Mucosa of rectum (tissue), 2 donors: ENCODE data around the gene PRKAB1.

ENCODE experiments used
- H3K27ac ChIP-seq, 2 donors: one replicate each; pipeline ENCODE4 v1.7.0; 2013; ENCODE audit warnings: inconsistent platforms in 2 of 2, low read depth in 2 of 2, low read length in 2 of 2
- H3K27me3 ChIP-seq, 2 donors: one replicate each; pipeline ENCODE4 v1.7.0; 2013; ENCODE audit warnings: low read length in 2 of 2; ENCODE audit not compliant: control insufficient read depth in 2 of 2, insufficient read depth in 2 of 2
- H3K36me3 ChIP-seq, 2 donors: one replicate each; pipeline ENCODE4 v1.7.0; 2013; ENCODE audit warnings: low read length in 2 of 2; ENCODE audit not compliant: control insufficient read depth in 2 of 2, insufficient read depth in 2 of 2
- H3K4me1 ChIP-seq, 2 donors: one replicate each; pipeline ENCODE4 v1.7.0; 2013; ENCODE audit warnings: low read length in 2 of 2, mild to moderate bottlenecking in 1 of 2; ENCODE audit not compliant: control insufficient read depth in 2 of 2, insufficient read depth in 2 of 2
- H3K4me3 ChIP-seq, 2 donors: one replicate each; pipeline ENCODE4 v1.7.0; 2013; ENCODE audit warnings: low read length in 2 of 2
- H3K9ac ChIP-seq, 2 donors: one replicate each; pipeline ENCODE4 v1.7.0; 2013; ENCODE audit warnings: low read length in 2 of 2, low read depth in 1 of 2, mild to moderate bottlenecking in 1 of 2
- H3K9me3 ChIP-seq, 2 donors: one replicate each; pipeline ENCODE4 v1.7.0; 2013; ENCODE audit warnings: low read length in 2 of 2; ENCODE audit not compliant: control insufficient read depth in 2 of 2
- donor health status: healthy.
- donor health status: Normal muscosa, but diverticular disease.

Gene PRKAB1

DNA sequence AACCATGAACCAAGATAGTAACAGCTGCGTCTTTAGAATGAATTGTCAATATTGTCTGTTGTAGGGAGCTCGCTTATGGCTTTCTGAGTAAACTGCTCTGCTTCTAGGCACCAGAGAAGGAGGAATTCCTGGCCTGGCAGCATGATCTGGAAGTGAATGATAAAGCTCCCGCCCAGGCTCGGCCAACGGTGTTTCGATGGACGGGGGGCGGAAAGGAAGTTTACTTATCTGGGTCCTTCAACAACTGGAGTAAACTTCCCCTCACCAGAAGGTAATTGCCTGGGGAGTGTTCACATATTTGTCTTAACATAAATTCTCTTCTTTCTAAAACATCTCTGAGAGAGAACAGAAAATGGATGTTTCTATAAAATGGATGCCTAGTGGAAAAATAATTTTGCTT is 4.3 kb downstream of the PRKAB1 start:
- H3K4me3 ChIP-seq = no peak overlapping the region
- peak overlapping the region in 1 of 2 donors; percentile 100 for H3K9ac ChIP-seq
- H3K4me1 ChIP-seq = peaks cover 37 to 60% of the 10 kb centered on the region in 2 donors
- H3K27ac ChIP-seq = peak overlapping the region; percentile 99 to 100
- H3K36me3 ChIP-seq = peaks cover 42 to 57% of the 10 kb centered on the region in 2 donors
- no peaks in the 10 kb centered on the region for H3K9me3 ChIP-seq
- no peaks in the 10 kb centered on the region for H3K27me3 ChIP-seq

DNA sequence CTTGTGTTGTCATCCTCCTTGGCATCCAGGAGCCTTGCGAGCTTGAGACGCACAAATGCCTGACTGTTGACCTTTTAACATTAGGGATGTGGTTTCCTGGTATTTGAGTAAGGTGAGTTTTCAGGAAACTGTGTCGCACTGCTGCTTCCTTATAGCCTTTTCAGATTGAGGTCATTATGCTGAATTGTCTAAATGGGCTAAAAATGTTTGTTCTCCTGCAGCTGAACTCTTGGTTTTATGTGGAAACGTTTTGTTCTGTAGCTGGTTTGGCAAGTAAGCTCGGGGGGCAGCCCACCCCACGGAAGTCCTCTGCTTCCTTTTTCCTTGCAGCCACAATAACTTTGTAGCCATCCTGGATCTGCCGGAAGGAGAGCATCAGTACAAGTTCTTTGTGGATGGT is 5.7 kb downstream of the PRKAB1 start:
- H3K27ac ChIP-seq = peak overlapping the region; percentile 99 to 100
- no peaks in the 10 kb centered on the region for H3K9me3 ChIP-seq
- H3K27me3 ChIP-seq = no peaks in the 10 kb centered on the region
- peaks cover 54 to 68% of the 10 kb centered on the region in 2 donors for H3K36me3 ChIP-seq
- peak overlapping the region; percentile 59 to 66 for H3K9ac ChIP-seq
- peak overlapping the region in 1 of 2 donors; percentile 43 for H3K4me3 ChIP-seq
- H3K4me1 ChIP-seq = peaks cover 37 to 67% of the 10 kb centered on the region in 2 donors

DNA sequence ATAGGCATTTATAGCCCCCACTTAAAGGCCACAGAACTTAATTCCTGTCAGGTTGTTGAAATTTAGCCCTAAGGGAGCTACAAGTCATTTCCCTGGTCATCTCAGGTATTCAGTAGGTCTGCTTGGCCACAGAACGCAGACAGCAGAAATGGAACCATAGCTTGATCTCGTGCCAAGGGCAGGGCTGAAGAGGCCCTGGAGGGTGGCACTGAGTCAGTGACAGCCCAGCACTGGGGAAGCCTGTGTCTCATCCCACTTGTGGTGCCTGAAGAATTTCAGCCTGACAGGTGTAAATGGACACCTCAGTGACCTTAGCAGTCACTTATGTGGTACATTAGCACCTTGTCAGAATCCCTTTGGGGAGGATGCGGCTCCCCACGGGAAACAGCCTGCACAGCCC is 6.6 kb downstream of the PRKAB1 start:
- Histone ChIP-seq H3K9ac (peak overlapping the region; percentile 2 to 59), H3K27me3 (no peaks in the 10 kb centered on the region), H3K9me3 (no peaks in the 10 kb centered on the region), H3K36me3 (peaks cover 62 to 78% of the 10 kb centered on the region in 2 donors), H3K4me3 (no peak overlapping the region), H3K4me1 (peaks cover 39 to 74% of the 10 kb centered on the region in 2 donors), H3K27ac (peak overlapping the region; percentile 99 to 100)

DNA sequence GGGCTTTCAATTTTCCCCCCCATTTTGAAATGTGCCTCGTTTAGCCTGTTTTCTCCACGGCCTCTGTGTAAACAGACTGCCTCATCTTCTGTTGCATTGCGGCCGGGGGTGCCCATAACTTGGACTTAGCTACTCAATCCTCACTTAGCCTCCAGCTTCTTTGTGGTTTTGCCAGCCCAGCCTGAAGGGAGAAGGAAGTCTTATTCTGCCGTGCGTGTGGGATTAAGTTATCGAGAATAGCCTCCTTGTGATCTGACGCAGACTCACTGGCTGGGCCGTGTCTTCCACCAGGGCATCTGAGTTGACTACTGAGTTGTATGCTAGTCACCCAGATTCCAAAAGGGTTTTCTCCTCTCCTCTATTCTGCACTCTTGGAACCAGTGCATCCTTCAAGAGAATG is 8.1 kb downstream of the PRKAB1 start:
- no peak overlapping the region for H3K4me3 ChIP-seq
- H3K36me3 ChIP-seq = peaks cover 75 to 89% of the 10 kb centered on the region in 2 donors
- H3K9ac ChIP-seq = peak overlapping the region in 1 of 2 donors; percentile 3
- no peaks in the 10 kb centered on the region for H3K9me3 ChIP-seq
- H3K27me3 ChIP-seq = no peaks in the 10 kb centered on the region
- H3K27ac ChIP-seq = peak overlapping the region in 1 of 2 donors; percentile 13
- H3K4me1 ChIP-seq = peaks cover 44 to 73% of the 10 kb centered on the region in 2 donors

DNA sequence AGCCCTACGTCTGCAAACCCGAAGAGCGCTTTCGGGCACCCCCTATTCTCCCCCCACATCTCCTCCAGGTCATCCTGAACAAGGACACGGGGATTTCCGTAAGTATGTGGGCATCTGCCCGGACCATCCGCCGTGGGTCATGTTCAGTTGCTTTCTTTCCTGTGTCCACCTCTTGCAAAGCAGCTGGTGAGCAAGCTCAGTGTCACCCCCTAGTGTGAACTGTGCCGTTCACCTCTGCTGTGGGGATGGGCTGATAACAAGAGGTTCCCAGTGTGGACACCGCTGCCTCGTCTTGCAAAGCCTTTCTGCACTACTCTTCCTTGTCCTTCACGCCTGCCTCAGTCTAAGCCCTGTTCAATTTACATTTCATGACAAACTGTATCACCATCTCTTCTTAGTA is 8.6 kb downstream of the PRKAB1 start:
- Histone ChIP-seq H3K4me1 (peaks cover 45 to 76% of the 10 kb centered on the region in 2 donors), H3K9ac (no peak overlapping the region), H3K27me3 (no peaks in the 10 kb centered on the region), H3K9me3 (no peaks in the 10 kb centered on the region), H3K27ac (peak overlapping the region in 1 of 2 donors; percentile 6), H3K4me3 (no peak overlapping the region), H3K36me3 (peaks cover 79 to 92% of the 10 kb centered on the region in 2 donors)

DNA sequence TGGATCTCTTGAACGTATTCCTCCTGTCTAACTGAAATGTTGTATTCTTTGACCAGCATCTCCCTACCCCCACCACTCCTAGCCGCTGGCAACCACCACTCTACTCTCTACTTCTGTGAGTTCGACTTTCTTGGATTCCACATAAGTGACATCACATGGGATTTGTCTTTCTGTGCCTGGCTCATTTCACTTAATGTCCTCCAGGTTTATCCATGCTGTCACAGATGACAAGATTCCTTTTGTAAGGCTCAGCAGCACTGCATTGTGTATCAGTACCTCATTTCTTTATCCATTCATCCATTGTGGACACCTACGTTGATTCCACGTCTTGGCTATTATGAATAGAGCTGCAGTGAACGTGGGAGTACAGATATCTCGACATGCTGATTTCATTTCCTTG is 10.5 kb downstream of the PRKAB1 start:
- Histone ChIP-seq H3K9me3 (no peaks in the 10 kb centered on the region), H3K4me3 (no peak overlapping the region), H3K27me3 (no peaks in the 10 kb centered on the region), H3K27ac (peak overlapping the region; percentile 85 to 89), H3K36me3 (peaks cover 74 to 75% of the 10 kb centered on the region in 2 donors), H3K4me1 (peaks cover 44 to 76% of the 10 kb centered on the region in 2 donors), H3K9ac (peak overlapping the region in 1 of 2 donors; percentile 4)

DNA sequence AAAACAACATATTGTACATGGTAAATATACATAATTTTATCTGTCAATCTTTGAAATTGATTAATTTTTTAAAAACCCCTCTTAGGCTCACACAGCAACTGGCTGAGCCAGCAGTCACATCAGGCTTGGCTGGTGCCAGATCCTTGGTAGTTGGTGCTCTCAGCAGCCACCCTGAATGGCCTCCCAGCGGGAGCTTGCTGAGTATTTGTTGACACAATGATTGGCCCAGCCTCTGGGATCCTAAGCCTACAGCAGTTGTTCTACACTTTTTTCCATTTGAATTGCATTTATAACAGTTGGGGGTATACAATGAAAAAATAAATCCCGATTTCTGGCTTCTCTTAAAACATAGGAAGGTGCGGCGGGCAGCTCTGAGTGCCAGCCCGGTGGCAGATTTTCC is 11.1 kb downstream of the PRKAB1 start:
- Histone ChIP-seq H3K4me3 (no peak overlapping the region), H3K9me3 (no peaks in the 10 kb centered on the region), H3K9ac (peak overlapping the region in 1 of 2 donors; percentile 1), H3K36me3 (peaks cover 68 to 72% of the 10 kb centered on the region in 2 donors), H3K4me1 (peaks cover 39 to 76% of the 10 kb centered on the region in 2 donors), H3K27me3 (no peaks in the 10 kb centered on the region), H3K27ac (peak overlapping the region; percentile 85 to 89)

DNA sequence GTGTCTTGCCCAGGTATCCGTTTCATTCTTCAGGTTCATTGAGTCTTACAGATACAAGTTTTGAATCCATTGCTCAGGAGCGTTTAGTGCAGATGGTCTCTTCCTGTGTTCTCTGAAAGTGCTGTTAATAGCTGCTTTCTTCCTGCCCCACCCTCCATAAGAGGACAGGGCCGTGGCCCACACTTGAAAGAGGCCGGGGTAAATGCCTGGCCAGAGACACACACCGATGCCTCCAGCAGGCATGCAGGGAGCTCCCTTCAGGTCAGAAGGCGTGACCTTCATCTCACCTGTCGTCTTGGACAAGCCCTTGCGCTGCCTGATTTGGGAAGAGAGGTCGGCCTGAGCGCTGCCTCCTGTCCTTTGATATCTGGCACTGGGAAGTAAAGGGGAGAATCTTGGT is 11.6 kb downstream of the PRKAB1 start:
- Histone ChIP-seq H3K4me1 (peaks cover 39 to 76% of the 10 kb centered on the region in 2 donors), H3K4me3 (peak overlapping the region in 1 of 2 donors; percentile 24), H3K9ac (peak overlapping the region; percentile 1 to 57), H3K27ac (peak overlapping the region; percentile 85 to 89), H3K9me3 (no peaks in the 10 kb centered on the region), H3K27me3 (no peaks in the 10 kb centered on the region), H3K36me3 (peaks cover 64 to 68% of the 10 kb centered on the region in 2 donors)

DNA sequence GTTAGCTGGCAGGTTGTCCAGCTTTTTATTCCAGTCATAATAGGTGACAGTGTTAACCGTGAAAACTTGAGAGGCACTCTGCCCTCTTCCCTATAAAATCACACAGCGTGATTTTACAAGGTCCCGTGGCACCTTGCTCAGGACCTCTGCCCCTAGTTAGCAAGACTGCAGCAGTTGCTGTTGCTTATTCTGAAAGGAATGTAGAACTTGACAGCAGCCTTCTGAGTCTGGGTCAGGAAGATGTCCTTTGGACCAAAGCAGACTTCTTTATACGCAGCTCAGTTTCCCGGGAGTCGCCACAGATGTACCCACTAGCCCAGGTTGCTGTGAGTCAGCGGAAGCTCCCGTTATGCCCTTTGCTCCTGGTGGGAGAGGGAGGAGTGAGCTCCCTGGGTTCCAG is 13.2 kb downstream of the PRKAB1 start:
- Histone ChIP-seq H3K27me3 (no peaks in the 10 kb centered on the region), H3K9ac (peak overlapping the region in 1 of 2 donors; percentile 57), H3K36me3 (peaks cover 48 to 51% of the 10 kb centered on the region in 2 donors), H3K4me1 (peaks cover 44 to 78% of the 10 kb centered on the region in 2 donors), H3K27ac (peak overlapping the region; percentile 85 to 89), H3K4me3 (no peak overlapping the region), H3K9me3 (no peaks in the 10 kb centered on the region)

DNA sequence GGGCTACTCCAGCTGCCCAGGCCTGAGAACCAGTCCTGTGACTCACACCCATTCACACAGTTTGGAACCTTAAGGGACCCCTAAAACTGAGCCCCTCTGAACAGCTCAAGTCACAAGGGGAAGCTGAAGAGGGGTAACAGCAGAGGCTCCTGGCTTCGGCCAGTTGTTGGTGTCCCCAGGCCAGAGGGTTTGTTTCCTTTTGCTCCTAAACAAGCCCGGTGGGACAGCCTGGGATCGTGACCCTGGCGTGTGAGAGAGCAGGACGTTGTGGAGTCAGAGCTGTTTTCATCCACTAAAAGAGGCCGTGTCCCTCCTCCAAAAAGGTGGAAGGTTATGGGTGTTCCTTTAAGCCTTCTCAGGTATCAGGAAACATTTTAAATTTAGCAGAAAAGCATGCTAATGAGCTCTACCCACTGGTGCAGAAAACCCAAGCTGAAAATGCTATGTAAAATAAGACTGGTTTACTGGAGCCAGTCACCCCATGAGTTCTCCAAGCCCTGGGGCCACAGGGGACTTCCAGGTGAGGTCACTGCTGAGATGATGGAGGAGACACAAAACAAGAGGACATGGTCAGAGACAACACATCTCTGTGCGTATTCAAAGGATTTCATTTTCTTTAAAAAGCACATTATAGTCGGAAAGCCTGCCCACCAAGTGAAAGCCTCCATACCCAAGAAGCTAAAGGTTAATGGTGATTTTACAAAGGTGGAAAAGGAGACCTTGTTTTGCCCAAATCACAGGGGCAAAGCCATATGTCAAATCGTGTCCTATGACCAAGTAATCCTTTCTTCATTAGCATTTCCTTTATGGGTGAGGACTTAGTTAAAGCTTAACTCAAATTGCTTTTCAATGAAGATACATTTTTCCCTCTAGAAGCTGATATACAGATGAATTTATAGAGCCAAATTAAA is 14.1 kb downstream of the PRKAB1 start:
- Histone ChIP-seq H3K36me3 (peaks cover 40 to 43% of the 10 kb centered on the region in 2 donors), H3K9ac (peak overlapping the region in 1 of 2 donors; percentile 57), H3K4me1 (peaks cover 48 to 84% of the 10 kb centered on the region in 2 donors), H3K4me3 (peak overlapping the region in 1 of 2 donors; percentile 7), H3K27ac (peak overlapping the region; percentile 85 to 89), H3K27me3 (no peaks in the 10 kb centered on the region), H3K9me3 (no peaks in the 10 kb centered on the region)
